Thymus (tissue), 14 donors: Measurements from ENCODE around the gene RPL18A. TPM values are rescaled to one million over a fixed set of nuclear protein-coding genes. Genes with fewer than 3 reads are reported as not detected.
A peak's percentile ranks its signal among the peaks of the same experiment; 100 is the strongest.

ENCODE experiments used
- DNase-seq, 9 donors: peaks; one replicate each; pipeline ENCODE4 v3.0.0-alpha.2; 2013; ENCODE audit warnings: low spot score in 9 of 9, low read depth in 6 of 9, missing footprints in 1 of 9
- H3K27ac ChIP-seq, 2 donors: one replicate each; pipeline ENCODE4 v1.5.1; 2013; ENCODE audit warnings: control low read depth in 1 of 2, low read depth in 1 of 2, low read length in 1 of 2, mild to moderate bottlenecking in 1 of 2, moderate library complexity in 1 of 2
- H3K27me3 ChIP-seq, 2 donors: one replicate each; pipeline ENCODE4 v1.5.1; 2013; ENCODE audit warnings: low read length in 1 of 2; ENCODE audit not compliant: control insufficient read depth in 2 of 2, insufficient read depth in 1 of 2
- H3K36me3 ChIP-seq, 2 donors: one replicate each; pipeline ENCODE4 v1.5.1; 2013; ENCODE audit warnings: low read length in 1 of 2, mild to moderate bottlenecking in 1 of 2, moderate library complexity in 1 of 2; ENCODE audit not compliant: control insufficient read depth in 2 of 2, insufficient read depth in 2 of 2
- H3K4me1 ChIP-seq, 2 donors: one replicate each; pipeline ENCODE4 v1.5.1; 2013; ENCODE audit warnings: low read length in 2 of 2; ENCODE audit not compliant: control insufficient read depth in 2 of 2, insufficient read depth in 2 of 2
- H3K4me3 ChIP-seq, 2 donors: one replicate each; pipeline ENCODE4 v1.5.1; 2013; ENCODE audit warnings: low read length in 2 of 2, control low read depth in 1 of 2, mild to moderate bottlenecking in 1 of 2
- H3K9me3 ChIP-seq, 2 donors: one replicate each; pipeline ENCODE4 v1.5.1; 2013; ENCODE audit warnings: low read length in 1 of 2, mild to moderate bottlenecking in 1 of 2; ENCODE audit not compliant: control insufficient read depth in 2 of 2, insufficient read depth in 1 of 2
- whole genome bisulfite sequencing: extraction: QIAGEN DNeasy Blood & Tissue Kit; methylation state at CpG from one replicate; pipeline ENCODE4 v1.1.7; 2013; 5-methylcytosine and 5-hydroxymethylcytosine counted together
- long read RNA-seq, 10 donors: transcript quantifications; one replicate each; lab custom pipeline, GENCODE V29; 2026
- polyA plus RNA-seq: library from polyadenylated mRNA; stranded (reverse); fragments of 200-250 nt; gene quantifications from one replicate; pipeline ENCODE4 v1.2.3, GENCODE V29; 2013
- total RNA-seq: library from RNA; stranded (reverse); fragments of 120-200 nt; gene quantifications from one replicate; pipeline ENCODE4 v1.2.4, GENCODE V29; 2013
- donor health status: healthy.

Gene RPL18A
- 2,271 TPM for total RNA-seq
- polyA plus RNA-seq, result 2,901 TPM
- long read RNA-seq, donor 1, transcript RPL18A-201 (5 exons, 665 nt), result major isoform, 10 of 13 reads
- long read RNA-seq, donor 1, partial matches to known transcripts, result 0 of 13 reads
- long read RNA-seq, donor 1, other reads (novel, unspliced or antisense), result 0 of 13 reads
- long read RNA-seq, donor 2, transcript RPL18A-201 (5 exons, 665 nt), result major isoform, 214 of 296 reads
- long read RNA-seq, donor 2, transcript RPL18A-203 (4 exons, 1,084 nt), result minor isoform, 27 of 296 reads
- long read RNA-seq, donor 2, transcript RPL18A-207 (2 exons, 907 nt), result minor isoform, 17 of 296 reads
- long read RNA-seq, donor 2, partial matches to known transcripts, result 32 of 296 reads
- long read RNA-seq, donor 2, other reads (novel, unspliced or antisense), result 5 of 296 reads
- long read RNA-seq, donor 3, transcript RPL18A-207 (2 exons, 907 nt), result minor isoform, 15 of 285 reads
- long read RNA-seq, donor 3, transcript RPL18A-203 (4 exons, 1,084 nt), result minor isoform, 17 of 285 reads
- long read RNA-seq, donor 3, transcript RPL18A-201 (5 exons, 665 nt), result major isoform, 166 of 285 reads
- long read RNA-seq, donor 3, partial matches to known transcripts, result 80 of 285 reads
- long read RNA-seq, donor 3, other reads (novel, unspliced or antisense), result 6 of 285 reads
- long read RNA-seq, donor 4, transcript RPL18A-203 (4 exons, 1,084 nt), result minor isoform, 14 of 188 reads
- long read RNA-seq, donor 4, transcript RPL18A-201 (5 exons, 665 nt), result major isoform, 110 of 188 reads
- long read RNA-seq, donor 4, partial matches to known transcripts, result 59 of 188 reads
- long read RNA-seq, donor 4, other reads (novel, unspliced or antisense), result 0 of 188 reads
- long read RNA-seq, donor 5, transcript RPL18A-206 (2 exons, 954 nt), result minor isoform, 7 of 583 reads
- long read RNA-seq, donor 5, transcript RPL18A-207 (2 exons, 907 nt), result minor isoform, 39 of 583 reads
- long read RNA-seq, donor 5, transcript RPL18A-203 (4 exons, 1,084 nt), result minor isoform, 38 of 583 reads
- long read RNA-seq, donor 5, transcript RPL18A-201 (5 exons, 665 nt), result major isoform, 360 of 583 reads
- long read RNA-seq, donor 5, partial matches to known transcripts, result 134 of 583 reads
- long read RNA-seq, donor 5, other reads (novel, unspliced or antisense), result 5 of 583 reads
- long read RNA-seq, donor 6, transcript RPL18A-201 (5 exons, 665 nt), result major isoform, 112 of 149 reads
- long read RNA-seq, donor 6, transcript RPL18A-207 (2 exons, 907 nt), result minor isoform, 9 of 149 reads
- long read RNA-seq, donor 6, transcript RPL18A-203 (4 exons, 1,084 nt), result minor isoform, 12 of 149 reads
- long read RNA-seq, donor 6, partial matches to known transcripts, result 15 of 149 reads
- long read RNA-seq, donor 6, other reads (novel, unspliced or antisense), result 0 of 149 reads
- long read RNA-seq, donor 7, transcript RPL18A-206 (2 exons, 954 nt), result minor isoform, 5 of 294 reads
- long read RNA-seq, donor 7, transcript RPL18A-201 (5 exons, 665 nt), result major isoform, 121 of 294 reads
- long read RNA-seq, donor 7, transcript RPL18A-203 (4 exons, 1,084 nt), result minor isoform, 8 of 294 reads
- long read RNA-seq, donor 7, transcript RPL18A-207 (2 exons, 907 nt), result minor isoform, 22 of 294 reads
- long read RNA-seq, donor 7, partial matches to known transcripts, result 138 of 294 reads
- long read RNA-seq, donor 7, other reads (novel, unspliced or antisense), result 0 of 294 reads
- long read RNA-seq, donor 8, transcript RPL18A-201 (5 exons, 665 nt), result major isoform, 59 of 85 reads
- long read RNA-seq, donor 8, partial matches to known transcripts, result 17 of 85 reads
- long read RNA-seq, donor 8, other reads (novel, unspliced or antisense), result 0 of 85 reads
- long read RNA-seq, donor 9, transcript RPL18A-207 (2 exons, 907 nt), result minor isoform, 13 of 168 reads
- long read RNA-seq, donor 9, transcript RPL18A-201 (5 exons, 665 nt), result major isoform, 122 of 168 reads
- long read RNA-seq, donor 9, transcript RPL18A-203 (4 exons, 1,084 nt), result minor isoform, 6 of 168 reads
- long read RNA-seq, donor 9, partial matches to known transcripts, result 27 of 168 reads
- long read RNA-seq, donor 9, other reads (novel, unspliced or antisense), result 0 of 168 reads
- long read RNA-seq, donor 10, transcript RPL18A-201 (5 exons, 665 nt), result major isoform, 134 of 216 reads
- long read RNA-seq, donor 10, transcript RPL18A-206 (2 exons, 954 nt), result minor isoform, 5 of 216 reads
- long read RNA-seq, donor 10, transcript RPL18A-203 (4 exons, 1,084 nt), result minor isoform, 11 of 216 reads
- long read RNA-seq, donor 10, transcript RPL18A-207 (2 exons, 907 nt), result minor isoform, 12 of 216 reads
- long read RNA-seq, donor 10, partial matches to known transcripts, result 54 of 216 reads
- long read RNA-seq, donor 10, other reads (novel, unspliced or antisense), result 0 of 216 reads

GRCh38 chr19:17859533-17860330 lies at the start of gene RPL18A:
Gene RPL18A, plus strand, starts transcription at chr19:17859910. Its CDS starts 47 bp downstream, at chr19:17859957.
- Histone ChIP-seq H3K36me3 (peaks cover 37 to 39% of the 10 kb centered on the region in 2 donors), H3K27me3 (peaks cover 0 to 8% of the 10 kb centered on the region in 2 donors), H3K4me3 (peak within 1 kb of the TSS; percentile 95 to 97), H3K9me3 (no peaks in the 10 kb centered on the region), H3K4me1 (peaks cover 11 to 32% of the 10 kb centered on the region in 2 donors), H3K27ac (peak within 1 kb of the TSS; percentile 42 to 67)
- DNase-seq, result peak; percentile 95 to 100 (median 99)
- WGBS, result under 1% methylated on average over 80 of the region's 80 CpGs

- WGBS, result 97% methylated on average over 2 of the region's 2 CpGs
- no peak overlapping the region for H3K4me3 ChIP-seq
- H3K36me3 ChIP-seq, result no peaks in the 10 kb centered on the region
- peaks cover 0 to 14% of the 10 kb centered on the region in 2 donors for H3K27me3 ChIP-seq
- no peak for DNase-seq
- H3K27ac ChIP-seq, result no peak overlapping the region
- H3K9me3 ChIP-seq, result no peaks in the 10 kb centered on the region
- no peaks in the 10 kb centered on the region for H3K4me1 ChIP-seq
These were observed 48.6 kb upstream of the RPL18A start for GRCh38 chr19:17811103-17811502.

- Histone ChIP-seq H3K4me1 (no peaks in the 10 kb centered on the region), H3K27ac (no peak overlapping the region), H3K27me3 (peaks cover 0 to 14% of the 10 kb centered on the region in 2 donors), H3K4me3 (no peak overlapping the region), H3K9me3 (no peaks in the 10 kb centered on the region), H3K36me3 (no peaks in the 10 kb centered on the region)
- WGBS, result 95% methylated on average over 20 of the region's 20 CpGs
- no peak for DNase-seq
These were observed 48.0 kb upstream of the RPL18A start for GRCh38 chr19:17811681-17812080.

- no peaks in the 10 kb centered on the region for H3K4me1 ChIP-seq
- no peak for DNase-seq
- 93% methylated on average over 5 of the region's 5 CpGs for WGBS
- H3K4me3 ChIP-seq, result no peak overlapping the region
- peaks cover 0 to 14% of the 10 kb centered on the region in 2 donors for H3K27me3 ChIP-seq
- H3K36me3 ChIP-seq, result no peaks in the 10 kb centered on the region
- H3K9me3 ChIP-seq, result no peaks in the 10 kb centered on the region
- no peak overlapping the region for H3K27ac ChIP-seq
These were observed 47.6 kb upstream of the RPL18A start for GRCh38 chr19:17812099-17812498.

GRCh38 chr19:17817668-17818363 lies 41.9 kb upstream of the RPL18A start:
- Histone ChIP-seq H3K27me3 (peaks cover 0 to under 1% of the 10 kb centered on the region in 2 donors), H3K27ac (no peak overlapping the region), H3K9me3 (no peaks in the 10 kb centered on the region), H3K4me1 (no peaks in the 10 kb centered on the region), H3K4me3 (no peak overlapping the region), H3K36me3 (no peaks in the 10 kb centered on the region)
- no peak for DNase-seq
- WGBS, result 95% methylated on average over 13 of the region's 13 CpGs

GRCh38 chr19:17821190-17821589 lies 38.5 kb upstream of the RPL18A start, which contains the start of gene INSL3:
Gene INSL3, minus strand, starts transcription at chr19:17821519. Its CDS starts 13 bp downstream, at chr19:17821506.
- peaks cover 0 to 5% of the 10 kb centered on the region in 2 donors for H3K36me3 ChIP-seq
- no peak for DNase-seq
- H3K4me1 ChIP-seq, result no peaks in the 10 kb centered on the region
- H3K9me3 ChIP-seq, result no peaks in the 10 kb centered on the region
- H3K27ac ChIP-seq, result no peak within 1 kb of the TSS
- H3K27me3 ChIP-seq, result no peaks in the 10 kb centered on the region
- H3K4me3 ChIP-seq, result no peak within 1 kb of the TSS
- 90% methylated on average over 34 of the region's 34 CpGs for WGBS
